Type B pancreatic cell (in vitro differentiated cells): ENCODE results near the gene FOXM1. TPM values are rescaled to one million over a fixed set of nuclear protein-coding genes. Genes with fewer than 3 reads are reported as not detected.

Experiments
- DNase-seq: peaks from one replicate; pipeline ENCODE4 v3.0.0; 2021; ENCODE audit warnings: mixed read lengths; ENCODE audit not compliant: unreplicated experiment; ENCODE audit errors: extremely low spot score
- H3K27ac Mint-ChIP-seq: 2 replicates; pipeline ENCODE4 v1.8.0; 2021; ENCODE audit warnings: mild to moderate bottlenecking, mixed read lengths
- H3K27me3 Mint-ChIP-seq: 2 replicates; pipeline ENCODE4 v1.8.0; 2021; ENCODE audit warnings: mixed read lengths
- H3K36me3 Mint-ChIP-seq: 2 replicates; pipeline ENCODE4 v1.8.0; 2021; ENCODE audit warnings: mixed read lengths
- H3K4me1 Mint-ChIP-seq: one replicate; pipeline ENCODE4 v1.8.0; 2021; ENCODE audit warnings: mixed read lengths; ENCODE audit not compliant: unreplicated experiment
- H3K4me3 Mint-ChIP-seq: 2 replicates; pipeline ENCODE4 v1.8.0; 2021; ENCODE audit warnings: mild to moderate bottlenecking, mixed read lengths
- H3K9me3 Mint-ChIP-seq: 2 replicates; pipeline ENCODE4 v1.8.0; 2021; ENCODE audit warnings: mixed read lengths
- total RNA-seq: library from RNA; stranded (reverse); gene quantifications from 2 replicates; pipeline ENCODE4 v1.2.1, GENCODE V29; 2021; ENCODE audit warnings: low replicate concordance
- TF ChIP-seq, protein P1 (sequence below): fragments of 200-600 bp; sonication (generic); conservative IDR thresholded peaks from 2 replicates; pipeline ENCODE4 v1.5.0; 2021; ENCODE audit warnings: antibody characterized with exemption, mild to moderate bottlenecking

Gene FOXM1
- total RNA-seq, 1 donor from 2014 or later, result 68.6 TPM

- no peak overlapping the region for H3K4me3 Mint-ChIP-seq
- H3K27me3 Mint-ChIP-seq, result no peaks in the 10 kb centered on the region
- DNase-seq, result no peak
- H3K36me3 Mint-ChIP-seq, result peaks cover 31% of the 10 kb centered on the region
- H3K27ac Mint-ChIP-seq, result no peak overlapping the region
- H3K4me1 Mint-ChIP-seq, result peaks cover 10% of the 10 kb centered on the region
- no peaks in the 10 kb centered on the region for H3K9me3 Mint-ChIP-seq
- TF ChIP-seq, protein P1, sequence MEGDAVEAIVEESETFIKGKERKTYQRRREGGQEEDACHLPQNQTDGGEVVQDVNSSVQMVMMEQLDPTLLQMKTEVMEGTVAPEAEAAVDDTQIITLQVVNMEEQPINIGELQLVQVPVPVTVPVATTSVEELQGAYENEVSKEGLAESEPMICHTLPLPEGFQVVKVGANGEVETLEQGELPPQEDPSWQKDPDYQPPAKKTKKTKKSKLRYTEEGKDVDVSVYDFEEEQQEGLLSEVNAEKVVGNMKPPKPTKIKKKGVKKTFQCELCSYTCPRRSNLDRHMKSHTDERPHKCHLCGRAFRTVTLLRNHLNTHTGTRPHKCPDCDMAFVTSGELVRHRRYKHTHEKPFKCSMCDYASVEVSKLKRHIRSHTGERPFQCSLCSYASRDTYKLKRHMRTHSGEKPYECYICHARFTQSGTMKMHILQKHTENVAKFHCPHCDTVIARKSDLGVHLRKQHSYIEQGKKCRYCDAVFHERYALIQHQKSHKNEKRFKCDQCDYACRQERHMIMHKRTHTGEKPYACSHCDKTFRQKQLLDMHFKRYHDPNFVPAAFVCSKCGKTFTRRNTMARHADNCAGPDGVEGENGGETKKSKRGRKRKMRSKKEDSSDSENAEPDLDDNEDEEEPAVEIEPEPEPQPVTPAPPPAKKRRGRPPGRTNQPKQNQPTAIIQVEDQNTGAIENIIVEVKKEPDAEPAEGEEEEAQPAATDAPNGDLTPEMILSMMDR, result no peak
These were observed 16.8 kb downstream of the FOXM1 start for GRCh38 chr12:2860170-2860569.

DNA sequence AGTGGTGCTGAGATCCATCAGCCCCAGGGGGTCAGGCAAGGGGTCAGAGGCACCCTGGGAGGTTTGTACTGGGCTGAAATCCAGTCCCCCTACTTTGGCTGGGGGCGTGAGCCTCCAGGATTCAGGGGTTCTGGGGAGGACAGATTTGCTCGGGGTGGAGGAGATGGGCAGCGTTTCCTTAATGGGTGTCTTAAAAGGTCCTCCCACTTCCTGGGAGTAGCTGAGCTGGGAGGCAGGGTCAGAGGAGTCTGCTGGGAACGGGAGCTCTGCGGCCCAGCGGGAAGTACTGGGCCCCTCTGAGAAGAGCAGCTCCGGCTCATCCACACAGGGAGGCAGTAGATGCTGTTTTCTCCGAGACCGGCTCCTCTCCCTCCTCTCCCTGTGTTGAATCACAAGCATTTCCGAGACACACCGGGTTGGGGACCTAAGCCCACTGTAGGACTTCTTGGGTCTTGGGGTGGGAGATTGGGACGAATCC, 18.0 kb downstream of the FOXM1 start:
- DNase-seq, result no peak
- no peaks in the 10 kb centered on the region for H3K9me3 Mint-ChIP-seq
- no peak overlapping the region for H3K4me3 Mint-ChIP-seq
- TF ChIP-seq, protein P1, result no peak
- peaks cover 24% of the 10 kb centered on the region for H3K36me3 Mint-ChIP-seq
- H3K4me1 Mint-ChIP-seq, result peaks cover 10% of the 10 kb centered on the region
- no peaks in the 10 kb centered on the region for H3K27me3 Mint-ChIP-seq
- no peak overlapping the region for H3K27ac Mint-ChIP-seq

DNA sequence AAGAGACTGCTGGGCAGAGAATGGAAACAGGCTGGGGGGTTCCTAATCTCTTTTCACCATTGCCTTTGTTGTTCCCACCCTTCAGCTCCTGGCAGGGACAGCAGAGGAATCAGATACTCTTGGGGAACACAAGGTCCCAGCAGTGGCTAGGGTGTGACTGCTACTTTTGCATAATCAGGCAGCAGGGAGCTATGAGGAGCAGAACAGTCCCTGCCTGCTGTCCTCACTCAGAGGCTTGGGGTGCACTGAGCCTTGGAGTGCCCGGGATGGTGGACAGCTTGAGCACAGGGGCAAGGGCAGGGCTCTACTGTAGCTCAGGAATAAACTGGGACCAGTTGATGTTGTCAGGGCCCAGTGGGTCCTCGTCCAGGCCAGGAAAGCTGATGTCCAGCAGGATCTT, 18.6 kb downstream of the FOXM1 start:
- Mint-ChIP-seq H3K9me3 (no peaks in the 10 kb centered on the region), H3K4me3 (no peak overlapping the region), H3K27ac (no peak overlapping the region), H3K27me3 (no peaks in the 10 kb centered on the region), H3K4me1 (peaks cover 14% of the 10 kb centered on the region), H3K36me3 (peaks cover 25% of the 10 kb centered on the region)
- no peak for DNase-seq
- TF ChIP-seq, protein P1, result no peak

DNA sequence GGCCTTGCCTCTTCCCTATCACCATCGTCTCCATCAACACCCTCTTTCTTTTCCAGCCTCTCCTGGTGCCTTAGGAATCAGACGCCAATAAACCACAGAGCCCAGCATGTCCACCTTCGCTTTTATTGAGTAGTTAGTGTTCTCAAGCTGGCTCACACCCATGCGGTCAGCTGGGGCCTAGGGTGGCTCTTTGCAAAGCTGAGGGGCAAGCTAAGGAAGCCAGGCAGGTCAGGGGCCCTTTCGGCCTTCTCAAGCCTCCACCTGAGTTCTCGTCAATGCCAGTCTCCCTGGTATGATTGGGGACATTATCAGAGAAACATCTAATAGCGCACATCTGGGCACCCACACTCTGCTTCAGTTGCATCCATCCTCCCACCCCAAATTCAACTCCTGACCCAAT, 19.4 kb downstream of the FOXM1 start:
- Mint-ChIP-seq H3K4me3 (no peak overlapping the region), H3K9me3 (no peaks in the 10 kb centered on the region), H3K36me3 (peaks cover 25% of the 10 kb centered on the region), H3K27ac (peak overlapping the region; percentile 61), H3K4me1 (peaks cover 14% of the 10 kb centered on the region), H3K27me3 (no peaks in the 10 kb centered on the region)
- DNase-seq, result no peak
- TF ChIP-seq, protein P1, result no peak

- TF ChIP-seq, protein P1, result no peak
- Mint-ChIP-seq H3K4me1 (peaks cover 14% of the 10 kb centered on the region), H3K36me3 (peaks cover 22% of the 10 kb centered on the region), H3K27me3 (no peaks in the 10 kb centered on the region), H3K9me3 (no peaks in the 10 kb centered on the region), H3K27ac (peak within 1 kb of the TSS; percentile 61), H3K4me3 (no peak within 1 kb of the TSS)
- no peak for DNase-seq
These were observed 19.9 kb downstream of the FOXM1 start, which contains the start of gene TEX52 for GRCh38 chr12:2857021-2857431. TEX52 (minus strand) TSS chr12:2857039; CDS start chr12:2857026, 13 bp downstream.

- no peak overlapping the region for H3K27ac Mint-ChIP-seq
- H3K4me1 Mint-ChIP-seq, result peaks cover 14% of the 10 kb centered on the region
- no peaks in the 10 kb centered on the region for H3K27me3 Mint-ChIP-seq
- H3K9me3 Mint-ChIP-seq, result no peaks in the 10 kb centered on the region
- no peak for DNase-seq
- peaks cover 16% of the 10 kb centered on the region for H3K36me3 Mint-ChIP-seq
- TF ChIP-seq, protein P1, result no peak
- no peak overlapping the region for H3K4me3 Mint-ChIP-seq
These were observed 20.9 kb downstream of the FOXM1 start for GRCh38 chr12:2856051-2856450.
